Pons (tissue), 1 donor: ENCODE results near the gene FASTKD2.

Experiments used
- DNase-seq: peaks from one replicate; pipeline ENCODE4 v3.0.0-alpha.2; 2016; ENCODE audit warnings: low spot score

Gene FASTKD2

DNA sequence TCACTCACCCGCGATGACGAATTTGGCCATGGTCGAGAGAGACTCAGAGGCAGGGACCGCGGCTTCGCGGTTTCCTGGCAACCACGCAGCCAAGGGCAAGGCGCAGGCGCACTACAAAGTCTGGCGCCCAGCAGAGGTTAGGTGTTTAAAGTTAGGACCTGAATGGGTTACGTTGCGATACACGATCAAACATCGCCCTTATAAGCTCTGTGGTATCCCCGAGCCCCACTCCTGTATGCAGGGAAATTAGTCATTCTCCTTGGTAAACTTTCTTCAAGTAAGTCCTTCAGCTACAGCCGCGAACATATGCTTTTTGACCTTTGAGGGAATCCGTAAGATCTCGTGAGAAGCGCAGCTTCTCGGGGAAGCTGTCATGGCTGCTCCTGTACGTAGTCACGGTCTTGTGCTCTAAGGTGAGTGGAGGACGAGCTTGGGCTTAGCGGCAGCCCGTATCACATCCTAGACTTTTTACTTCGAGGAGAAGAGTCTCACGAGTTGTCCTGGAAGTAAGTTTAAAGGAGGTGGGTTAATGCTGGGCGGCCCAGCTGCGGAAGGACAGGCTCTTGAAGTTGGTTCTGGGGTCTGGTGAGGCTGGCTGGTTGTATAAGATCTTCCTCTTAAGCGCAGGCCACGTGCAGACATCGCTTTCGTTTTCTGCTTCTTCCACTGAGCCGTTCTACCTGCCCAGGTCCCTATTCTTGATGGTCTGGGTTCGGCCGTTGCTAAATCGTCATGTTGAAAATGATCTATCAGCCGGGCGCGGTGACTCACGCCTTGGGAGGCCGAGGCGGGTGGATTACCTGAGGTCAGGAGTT is at the start of gene FASTKD2, which contains the start of gene MDH1B:
FASTKD2 (plus strand) TSS at position 365 of the 815 bp plus-strand sequence. CDS start 1,088 bp downstream, outside the sequence.
MDH1B (minus strand) TSS at position 87 of the 815 bp plus-strand sequence; CDS start at position 30, 57 bp downstream.
- peak; percentile 95 for DNase-seq

DNA sequence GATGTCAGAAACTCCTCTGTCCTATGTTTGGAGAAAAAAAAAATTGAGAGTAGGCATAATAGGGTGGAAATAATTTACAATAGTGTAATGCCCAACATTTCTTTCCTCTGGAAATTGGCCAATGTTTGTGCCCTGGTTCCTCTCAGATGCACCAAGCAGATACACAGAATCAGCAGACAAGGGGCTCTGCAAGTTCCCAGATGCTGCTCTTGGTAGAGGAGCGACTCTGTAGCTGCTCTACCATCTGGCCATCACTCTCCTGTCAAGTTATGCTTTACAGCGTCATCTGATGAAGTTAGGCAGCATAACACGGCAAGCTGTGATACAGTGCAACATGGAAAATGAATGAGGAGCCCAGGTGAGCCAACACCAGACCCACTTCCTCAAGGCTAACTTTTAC is 48.8 kb upstream of the FASTKD2 start:
- DNase-seq: no peak

DNA sequence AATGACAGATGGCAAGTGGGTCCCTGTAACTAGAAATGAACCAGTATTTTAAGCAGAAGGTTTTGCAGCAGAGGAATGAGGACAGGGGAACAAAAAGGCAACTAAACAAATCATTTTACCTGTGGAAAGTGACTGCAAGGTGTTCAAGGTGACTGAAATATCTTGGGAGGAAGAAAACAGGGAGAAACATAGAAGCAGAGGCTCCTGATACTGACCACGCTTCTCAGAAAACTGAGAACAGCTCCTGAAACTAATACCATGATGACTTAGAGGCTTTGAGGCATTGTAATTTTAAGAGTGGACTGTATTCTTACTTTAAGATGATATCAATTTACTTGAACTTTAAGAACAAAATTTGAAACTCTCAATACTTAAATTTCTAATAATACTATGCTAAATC is 47.1 kb upstream of the FASTKD2 start, which contains the start of gene DYTN:
DYTN (minus strand) TSS at position 101 of the 400 bp plus-strand sequence. CDS start 117 bp downstream, outside the sequence.
- DNase-seq: no peak

DNA sequence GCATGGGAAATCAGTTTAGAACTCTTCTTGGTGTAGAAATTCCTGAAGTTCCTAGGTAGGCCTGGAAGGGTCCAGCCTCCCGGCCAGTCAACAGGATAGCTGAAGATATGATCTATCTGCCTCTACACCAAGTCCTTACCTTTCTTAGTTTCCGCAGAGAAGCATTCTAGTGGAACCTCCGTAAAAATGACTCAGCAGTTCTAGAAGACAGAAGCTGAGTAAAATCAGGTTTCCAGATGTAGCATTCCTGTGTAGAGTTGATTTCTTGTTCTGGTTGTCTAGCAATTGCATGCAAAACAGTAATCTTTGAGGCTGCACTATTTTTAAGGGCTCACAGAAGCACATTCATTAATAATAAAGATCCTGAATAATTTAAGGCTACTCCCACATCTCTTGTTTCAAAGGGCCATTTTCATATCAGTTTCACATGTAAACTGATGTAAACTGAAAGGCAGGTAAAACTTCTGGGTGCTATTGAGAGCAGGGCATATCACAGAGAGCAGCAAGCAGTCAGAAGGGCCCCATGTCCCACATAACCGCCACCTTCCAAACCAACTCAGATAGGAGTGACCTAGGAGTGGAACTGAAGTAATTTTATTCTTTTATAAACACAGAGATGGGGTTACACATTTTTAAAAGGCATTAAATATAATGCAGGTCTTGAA is 44.0 kb upstream of the FASTKD2 start:
- DNase-seq: no peak

DNA sequence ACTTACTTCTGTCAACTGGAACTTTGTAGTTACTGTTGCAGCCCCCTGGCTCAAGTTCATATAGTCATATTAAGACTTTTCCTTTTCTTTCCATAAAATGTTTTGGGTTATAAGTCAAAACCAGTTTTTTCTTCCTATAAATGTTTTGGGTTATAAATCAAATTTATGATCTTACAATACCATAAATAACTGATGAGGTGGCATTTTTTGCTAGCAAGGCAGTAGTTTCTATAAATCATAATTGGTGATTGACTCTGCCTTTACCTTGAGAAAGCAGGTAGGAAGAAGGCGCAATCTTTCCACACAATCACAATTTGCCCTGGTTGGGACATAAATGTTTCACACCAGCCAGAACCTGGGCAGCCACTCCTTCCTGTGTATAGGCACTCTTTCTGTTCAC is 42.1 kb upstream of the FASTKD2 start:
- no peak for DNase-seq

DNA sequence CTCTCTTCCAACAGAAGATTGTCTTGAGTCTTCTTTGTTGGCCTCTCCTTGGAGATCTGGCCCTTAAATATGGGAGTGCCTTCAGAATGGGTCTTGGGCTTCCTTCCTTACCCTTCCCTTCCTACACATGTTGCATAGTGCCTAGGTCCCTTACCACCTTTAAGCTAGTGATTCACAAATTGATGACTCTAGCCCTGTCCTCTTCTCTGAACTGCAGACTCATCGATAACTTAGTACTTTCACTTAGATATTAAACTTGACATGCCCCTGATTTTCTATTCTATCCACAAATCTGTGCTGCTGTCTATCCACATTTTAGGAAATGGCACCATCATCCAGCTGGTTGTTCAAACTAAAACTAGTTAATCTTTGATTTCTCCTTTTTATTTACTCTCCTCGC is 38.1 kb upstream of the FASTKD2 start:
- no peak for DNase-seq

DNA sequence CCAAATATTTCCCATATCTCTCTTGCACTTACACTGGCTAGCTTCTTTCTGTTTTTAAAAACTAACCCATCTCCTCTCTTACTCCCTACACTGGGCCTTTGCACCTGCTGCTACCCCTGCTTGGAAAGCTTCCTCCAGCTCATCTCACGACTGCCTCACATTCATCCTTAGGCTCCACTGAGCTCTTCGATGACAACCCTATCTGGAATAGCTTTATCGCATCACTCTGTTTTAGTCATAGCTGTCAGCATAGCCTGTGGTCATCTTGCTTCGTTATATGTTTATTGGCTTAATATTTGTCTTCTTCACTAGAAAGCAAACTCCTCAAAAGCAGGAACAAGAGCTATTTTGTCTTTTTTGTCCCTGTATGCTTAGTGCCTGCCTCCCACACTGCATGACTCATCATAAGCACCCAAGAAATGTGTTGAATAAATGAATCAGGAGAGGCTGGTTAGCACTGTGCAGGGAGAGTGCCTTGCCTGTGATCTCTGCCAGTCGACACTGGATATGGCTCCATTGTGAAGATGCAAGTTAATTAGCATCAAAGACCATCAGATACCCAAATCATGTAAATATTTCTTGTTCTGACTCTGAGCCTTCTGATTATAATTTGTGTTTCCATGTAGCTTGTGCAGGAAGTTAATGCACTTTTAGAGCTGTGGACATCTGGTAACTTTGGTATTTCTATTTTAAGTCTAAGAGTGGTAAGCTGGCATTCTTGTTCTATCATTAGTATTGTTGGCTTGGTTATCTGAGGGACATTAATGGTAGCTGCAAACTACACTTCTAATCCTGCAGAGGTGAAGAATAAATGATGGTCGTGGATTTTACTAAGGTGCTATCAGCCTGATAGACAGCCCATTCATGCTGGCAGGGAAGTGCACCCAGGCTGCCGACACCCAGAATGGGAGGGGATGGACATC is 36.9 kb upstream of the FASTKD2 start:
- DNase-seq: no peak

DNA sequence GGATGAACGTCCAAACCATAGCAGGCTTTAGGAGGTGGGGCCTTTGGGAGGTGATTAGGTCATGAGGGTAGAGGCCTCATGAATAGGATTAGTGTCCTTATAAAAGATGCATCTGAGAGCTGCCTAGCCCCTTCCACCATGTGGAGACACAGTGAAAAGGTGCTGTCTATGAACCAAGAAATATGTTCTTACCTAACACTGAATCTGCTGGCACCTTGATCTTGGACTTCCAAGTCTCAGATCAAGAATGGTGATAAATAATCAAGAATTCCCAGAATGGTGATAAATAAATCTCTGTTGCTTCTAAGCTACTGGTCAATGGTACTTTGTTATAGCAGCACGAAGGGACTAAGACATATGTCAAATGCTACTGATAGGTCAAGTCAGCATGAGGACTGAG is 32.1 kb upstream of the FASTKD2 start:
- no peak for DNase-seq

DNA sequence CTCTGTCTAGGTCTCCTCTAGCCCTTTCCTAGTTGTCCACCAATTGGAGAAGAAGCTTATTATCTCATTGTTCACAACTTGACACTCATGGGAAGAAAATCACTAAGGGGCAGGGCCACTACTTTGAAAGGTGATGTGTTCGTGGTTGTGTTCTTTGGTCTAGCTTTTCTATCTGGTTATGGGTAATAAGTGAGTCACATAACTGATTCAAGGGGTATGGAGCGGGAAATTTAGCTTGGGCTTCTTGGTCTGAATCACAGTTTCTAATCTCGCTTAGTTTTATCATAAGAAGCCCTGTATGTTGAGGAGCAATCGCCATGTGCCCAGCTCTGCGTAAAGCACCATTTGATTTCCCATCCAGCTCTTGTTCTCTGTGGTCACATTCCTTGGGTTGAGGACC is 28.5 kb upstream of the FASTKD2 start:
- no peak for DNase-seq

DNA sequence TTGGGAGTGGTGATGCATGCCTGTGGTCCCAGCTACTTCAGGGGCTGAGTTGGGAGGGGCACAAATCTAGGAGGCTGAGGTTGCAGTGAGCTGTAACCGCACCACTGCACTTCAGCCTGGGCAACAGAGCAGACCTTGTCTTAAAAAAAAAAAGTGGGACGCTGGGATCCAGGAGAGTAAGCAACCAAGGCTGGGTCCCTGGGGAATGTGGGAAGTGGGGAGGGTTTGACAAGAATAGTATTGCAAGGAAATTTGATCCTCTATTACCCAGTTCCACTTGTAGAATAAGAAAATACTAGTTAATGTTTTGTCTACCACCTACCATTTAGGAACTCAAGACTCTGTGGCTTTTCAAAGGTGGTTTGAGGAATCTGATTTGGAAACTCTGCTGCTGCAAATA is 26.1 kb upstream of the FASTKD2 start:
- no peak for DNase-seq

DNA sequence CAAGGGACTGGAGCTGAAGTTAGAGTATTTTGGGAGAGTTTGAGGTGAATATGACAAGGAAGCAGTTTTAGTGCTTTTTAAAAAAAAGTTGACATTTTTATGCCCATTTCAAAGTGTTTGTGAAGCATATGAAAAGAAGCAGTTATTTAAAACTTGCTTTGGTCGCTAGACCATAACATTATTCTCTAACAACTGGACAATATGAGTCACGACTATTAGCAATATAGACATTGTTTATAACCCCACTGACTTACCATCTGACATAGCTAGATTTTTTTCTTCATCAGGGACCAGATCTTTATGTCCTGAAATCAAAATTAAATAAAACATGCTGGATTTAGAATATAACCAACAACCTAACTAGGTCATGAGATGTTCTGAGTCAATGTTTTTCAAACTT is 24.6 kb upstream of the FASTKD2 start:
- DNase-seq: no peak

DNA sequence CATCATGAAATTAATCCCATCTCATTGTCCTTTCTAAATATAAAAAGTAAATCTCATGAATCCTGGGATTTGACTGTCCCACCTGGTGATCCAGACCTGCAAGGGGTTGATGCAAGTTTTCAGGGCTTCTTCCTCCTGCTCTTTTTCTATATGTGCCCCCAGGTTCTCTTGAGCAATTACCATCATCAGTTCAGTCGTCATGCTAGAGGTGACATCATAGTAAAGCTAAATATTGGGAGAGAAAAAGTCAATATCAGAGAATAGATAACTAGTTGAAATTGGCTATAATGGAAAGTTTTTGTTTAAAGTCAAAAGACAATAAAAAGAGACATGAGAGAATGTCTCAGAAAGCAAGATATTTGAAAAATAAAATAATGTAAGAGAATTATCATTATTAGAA is 8.6 kb upstream of the FASTKD2 start:
- DNase-seq: no peak

DNA sequence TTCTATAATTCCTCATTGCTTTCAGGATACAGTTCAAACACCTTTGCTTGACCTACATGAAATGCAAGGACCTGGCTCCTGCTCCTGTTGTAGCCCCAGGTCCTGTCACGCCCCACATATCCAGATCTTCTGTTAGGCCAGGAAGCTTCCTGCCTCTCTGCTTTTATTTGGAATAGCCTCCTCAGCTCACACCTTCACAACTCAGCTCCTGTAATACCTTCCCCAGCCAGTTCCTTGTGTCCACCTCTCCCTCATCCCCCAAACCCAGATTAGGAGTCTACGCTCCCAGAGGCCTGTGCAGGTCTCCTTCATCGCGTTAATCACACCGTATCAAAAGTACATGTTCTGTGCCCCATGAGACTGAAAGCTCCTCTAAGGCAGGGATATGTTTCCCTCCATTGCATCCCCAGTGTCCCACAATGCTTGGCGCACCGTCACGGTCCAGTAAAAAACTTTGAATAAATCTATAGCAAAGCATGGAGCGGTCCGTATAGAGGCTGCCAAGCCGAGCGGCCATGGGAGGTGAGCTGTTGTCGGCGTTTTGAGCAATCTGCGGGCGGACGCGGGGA is 649 bp upstream of the FASTKD2 start:
- DNase-seq: no peak

DNA sequence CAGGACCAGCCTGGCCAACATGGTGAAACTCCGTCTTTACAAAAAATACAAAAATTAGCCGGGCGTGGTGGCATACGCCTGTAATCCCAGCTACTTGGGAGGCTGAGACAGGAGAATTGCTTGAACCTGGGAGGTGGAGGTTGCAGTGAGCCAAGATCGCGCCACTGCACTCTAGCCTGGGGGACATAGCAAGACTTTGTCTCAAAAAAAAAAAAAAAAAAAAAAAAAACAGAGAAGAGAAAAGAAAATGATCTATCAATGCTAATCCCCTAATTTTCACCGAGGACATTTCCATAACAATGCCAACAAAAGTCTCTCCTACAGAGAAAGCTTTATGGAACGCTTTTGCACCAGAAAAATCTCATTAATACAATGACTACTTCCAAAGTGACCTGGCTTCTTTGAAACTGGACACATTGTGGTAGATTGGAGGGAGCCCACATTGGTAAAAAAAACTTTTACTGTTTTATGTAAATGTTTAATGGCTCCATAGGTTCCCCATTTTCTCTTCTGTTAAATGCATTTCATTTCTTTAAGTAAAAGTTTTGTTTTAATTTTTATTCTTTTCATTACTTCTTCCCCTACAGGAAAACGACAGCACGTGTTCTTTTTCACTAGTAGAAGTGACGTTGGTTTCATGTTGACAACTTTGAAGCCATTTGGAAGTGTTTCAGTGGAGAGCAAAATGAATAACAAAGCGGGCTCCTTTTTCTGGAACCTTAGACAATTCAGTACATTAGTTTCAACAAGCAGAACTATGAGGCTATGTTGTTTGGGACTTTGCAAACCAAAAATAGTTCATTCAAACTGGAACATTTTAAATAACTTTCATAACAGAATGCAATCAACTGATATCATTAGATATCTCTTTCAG is 888 bp downstream of the FASTKD2 start:
- DNase-seq: no peak

DNA sequence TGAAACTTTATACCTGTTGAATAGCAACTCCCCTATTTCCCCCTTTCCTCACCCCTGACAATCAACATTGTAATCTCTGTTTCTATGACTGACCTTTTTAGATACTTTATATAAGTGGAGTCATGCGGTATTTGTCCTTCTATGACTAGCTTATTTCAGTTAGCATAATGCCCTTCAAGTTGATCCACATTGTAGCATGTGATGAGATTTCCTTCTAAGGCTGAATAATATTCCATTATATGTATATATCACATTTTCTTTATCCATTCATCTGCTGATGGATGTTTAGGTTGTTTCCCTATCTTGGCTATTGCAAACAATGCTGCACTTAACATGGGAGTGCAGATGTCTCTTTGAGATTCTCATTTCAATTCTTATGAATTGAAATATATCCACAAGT is 9.5 kb downstream of the FASTKD2 start:
- DNase-seq: no peak

DNA sequence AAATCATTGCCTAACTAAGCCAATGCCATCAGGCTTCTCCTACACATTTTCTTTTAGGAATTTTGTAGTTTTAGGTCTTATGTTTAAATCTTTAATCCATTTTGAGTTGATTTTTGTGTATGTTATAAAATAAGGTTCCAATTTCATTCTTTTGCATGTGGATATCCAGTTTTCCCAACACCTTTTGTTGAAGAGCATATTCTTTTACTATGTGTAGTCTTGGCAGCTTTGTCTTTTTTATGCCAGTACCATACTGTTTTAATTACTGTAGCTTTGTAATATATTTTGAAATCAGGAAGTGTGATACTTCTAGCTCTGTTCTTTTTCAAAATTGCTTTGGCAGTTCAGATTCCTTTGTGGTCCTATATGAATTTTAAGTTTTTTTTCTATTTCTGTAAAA is 11.0 kb downstream of the FASTKD2 start:
- no peak for DNase-seq

DNA sequence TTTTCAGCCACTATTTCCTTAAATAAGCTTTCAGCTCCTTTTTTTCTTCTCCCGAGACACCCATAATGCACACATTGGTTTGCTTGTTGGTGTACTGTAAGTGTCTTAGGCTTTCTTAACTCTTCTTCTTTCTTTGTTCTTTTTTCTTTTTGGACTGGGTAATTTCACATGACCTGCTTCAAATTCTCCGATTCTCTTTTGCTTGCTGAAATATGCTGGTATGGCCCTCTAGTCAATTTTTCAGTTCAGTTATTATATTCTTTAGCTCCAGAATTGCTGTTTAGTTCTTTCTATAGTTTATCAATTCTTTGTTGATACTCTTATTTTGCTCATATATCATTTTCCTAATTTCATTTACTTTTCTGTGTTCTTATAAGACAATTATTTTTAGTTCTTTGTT is 15.3 kb downstream of the FASTKD2 start:
- DNase-seq: no peak

DNA sequence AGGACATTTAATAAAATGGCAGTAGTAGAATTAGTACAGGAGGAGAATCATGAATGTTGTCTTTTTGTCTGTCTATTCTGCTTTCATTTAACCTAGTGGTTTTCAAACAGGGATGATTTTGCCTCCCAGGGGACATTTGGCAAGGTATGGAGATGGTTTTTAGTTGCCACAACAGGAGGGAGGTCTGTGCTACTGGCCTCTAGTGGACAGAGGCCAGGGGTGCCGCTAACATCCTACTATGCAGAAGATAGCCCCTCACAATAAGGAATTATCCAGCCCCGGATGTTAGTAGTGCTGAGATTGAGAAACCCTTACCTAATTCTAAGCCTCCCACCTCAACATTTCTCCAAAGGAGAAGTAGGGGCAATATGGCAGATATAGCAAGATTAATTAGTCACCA is 18.3 kb downstream of the FASTKD2 start:
- DNase-seq: no peak

DNA sequence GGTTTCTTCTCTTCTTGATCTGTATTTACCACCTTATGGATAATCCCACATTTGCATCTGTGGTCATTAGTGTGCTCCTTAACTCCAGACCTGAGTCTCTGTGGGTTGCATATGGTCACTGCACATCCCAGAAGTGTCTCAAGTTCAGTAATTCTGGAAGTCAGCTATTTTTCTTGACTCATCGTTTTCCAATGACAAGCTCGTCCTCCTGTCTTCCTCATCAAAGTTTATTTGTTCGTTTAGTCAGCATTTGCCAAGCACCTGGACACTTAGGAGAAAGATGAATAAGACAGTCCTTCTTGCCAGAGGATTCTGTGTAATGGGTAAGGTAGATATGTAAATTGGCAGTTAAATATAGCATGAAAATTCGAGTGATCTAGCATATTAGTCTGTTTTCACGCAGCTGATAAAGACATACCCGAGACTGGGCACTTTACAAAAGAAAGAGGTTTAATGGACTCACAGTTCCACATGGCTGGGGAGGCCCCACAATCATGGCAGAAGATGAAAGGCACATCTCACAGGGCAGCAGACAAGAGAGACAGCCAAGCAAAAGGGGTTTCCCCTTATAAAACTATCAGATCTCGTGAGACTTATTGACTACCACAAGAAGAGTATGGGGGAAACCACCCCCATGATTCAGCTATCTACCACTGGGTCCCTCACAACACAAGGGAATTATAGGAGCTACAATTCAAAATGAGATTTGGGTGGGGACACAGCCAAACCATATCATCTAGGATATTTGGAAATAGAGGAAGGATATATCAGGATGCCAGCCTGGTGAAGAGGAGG is 19.4 kb downstream of the FASTKD2 start:
- DNase-seq: no peak

DNA sequence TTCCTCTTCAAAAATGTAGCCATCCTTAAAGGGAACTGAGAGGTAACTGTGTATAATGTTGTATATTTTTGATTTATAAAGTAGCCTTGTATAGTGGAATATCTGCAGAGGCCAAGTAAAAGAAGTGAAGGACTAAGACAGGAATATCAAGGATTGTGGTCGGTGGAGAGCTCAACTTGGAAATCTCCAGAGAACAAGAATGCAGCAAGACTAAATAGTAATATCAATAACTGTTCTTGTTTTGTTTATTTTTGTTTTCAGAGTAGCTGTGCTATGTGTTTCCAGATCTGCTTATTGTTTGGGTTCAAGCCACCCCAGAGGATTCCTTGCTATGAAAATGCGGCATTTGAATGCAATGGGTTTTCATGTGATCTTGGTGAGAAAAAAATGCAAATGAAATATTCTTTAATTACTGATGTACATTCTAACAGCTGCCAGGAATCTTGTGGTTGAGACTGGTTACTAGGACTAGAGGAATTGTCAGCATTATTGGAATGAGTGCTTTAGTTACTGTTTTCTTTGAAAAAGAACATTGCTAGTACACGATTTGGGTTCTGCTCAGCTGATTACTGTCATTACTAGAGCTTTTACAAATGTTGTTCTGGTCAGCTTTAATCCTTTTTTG is 25.0 kb downstream of the FASTKD2 start:
- no peak for DNase-seq
